Heart left ventricle (tissue), 13 donors: ENCODE data around the gene POMC.

Experiments
- POLR2A ChIP-seq, 2 donors: fragments of 450-650 bp; IDR thresholded peaks; one replicate each; pipeline ENCODE4 v1.6.1; 2017; ENCODE audit warnings: antibody characterized with exemption in 2 of 2, mild to moderate bottlenecking in 2 of 2, moderate library complexity in 2 of 2
- TF ChIP-seq, protein P1 (sequence below), 12 donors: fragments of 200-600 bp; sonication (generic) in 4 of 12; IDR thresholded peaks; one replicate each; pipeline versions ENCODE4 v1.5.0 to v1.8.0; 2018 to 2022; ENCODE audit warnings: antibody characterized with exemption in 12 of 12, mild to moderate bottlenecking in 5 of 12
- donor health status: ischemic (EF 13 %, LVEDD 7.1; RV severe dilation, severe dysfunction).
- donor health status: DM: no; HTN: yes; CAD: no.
- donor health status: DM: no; HTN: no; CAD: no.
- donor health status: ischemic (EF 25% LVEDD 6.9; RV normal size, moderate dysfunction).
- donor health status: ischemic (EF 25% LVEDD 5.7; RV mildly dilated, moderate dysfunction).
- donor health status: ischemic (EF 35%, LVEDD 5.7; RV mildly dilated, moderate dysfunction).
- donor health status: nonischemic (EF 11% LVEDD 7.7; RV severe dilation, severe dysfunction).
- donor health status: DM: yes; HTN: yes; CAD: no.
- donor health status: PGD.
- donor health status: ischemic (EF 29% LVEDD 5.4; RV normal size, mild dysfunction).
- donor health status: nonischemic (EF 23%, LVEDD 6.1; RV moderate dilation, normal function).

GRCh38 chr2:25155401-25155800 is 13.0 kb downstream of the POMC start:
- no peak for TF ChIP-seq POLR2A (IDR thresholded peaks at IDR 0.05)
- TF ChIP-seq, protein P1, sequence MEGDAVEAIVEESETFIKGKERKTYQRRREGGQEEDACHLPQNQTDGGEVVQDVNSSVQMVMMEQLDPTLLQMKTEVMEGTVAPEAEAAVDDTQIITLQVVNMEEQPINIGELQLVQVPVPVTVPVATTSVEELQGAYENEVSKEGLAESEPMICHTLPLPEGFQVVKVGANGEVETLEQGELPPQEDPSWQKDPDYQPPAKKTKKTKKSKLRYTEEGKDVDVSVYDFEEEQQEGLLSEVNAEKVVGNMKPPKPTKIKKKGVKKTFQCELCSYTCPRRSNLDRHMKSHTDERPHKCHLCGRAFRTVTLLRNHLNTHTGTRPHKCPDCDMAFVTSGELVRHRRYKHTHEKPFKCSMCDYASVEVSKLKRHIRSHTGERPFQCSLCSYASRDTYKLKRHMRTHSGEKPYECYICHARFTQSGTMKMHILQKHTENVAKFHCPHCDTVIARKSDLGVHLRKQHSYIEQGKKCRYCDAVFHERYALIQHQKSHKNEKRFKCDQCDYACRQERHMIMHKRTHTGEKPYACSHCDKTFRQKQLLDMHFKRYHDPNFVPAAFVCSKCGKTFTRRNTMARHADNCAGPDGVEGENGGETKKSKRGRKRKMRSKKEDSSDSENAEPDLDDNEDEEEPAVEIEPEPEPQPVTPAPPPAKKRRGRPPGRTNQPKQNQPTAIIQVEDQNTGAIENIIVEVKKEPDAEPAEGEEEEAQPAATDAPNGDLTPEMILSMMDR (IDR thresholded peaks at IDR 0.05) = no peak
